AG10803 (cell line): ENCODE measurements around the gene PGP.

Experiments used
- DNase-seq: peaks from one replicate; pipeline ENCODE4 v3.0.0; 2010; ENCODE audit warnings: low read depth
- H3K4me3 ChIP-seq: 2 replicates; pipeline ENCODE4 v1.5.1; 2011; ENCODE audit warnings: mild to moderate bottlenecking, low read length, control low read depth
- TF ChIP-seq, protein P1 (sequence below): conservative IDR thresholded peaks from 2 replicates; pipeline ENCODE4 v1.5.1; 2011; ENCODE audit warnings: mild to moderate bottlenecking, low read length, control low read depth, inconsistent platforms

The PGP gene

DNA sequence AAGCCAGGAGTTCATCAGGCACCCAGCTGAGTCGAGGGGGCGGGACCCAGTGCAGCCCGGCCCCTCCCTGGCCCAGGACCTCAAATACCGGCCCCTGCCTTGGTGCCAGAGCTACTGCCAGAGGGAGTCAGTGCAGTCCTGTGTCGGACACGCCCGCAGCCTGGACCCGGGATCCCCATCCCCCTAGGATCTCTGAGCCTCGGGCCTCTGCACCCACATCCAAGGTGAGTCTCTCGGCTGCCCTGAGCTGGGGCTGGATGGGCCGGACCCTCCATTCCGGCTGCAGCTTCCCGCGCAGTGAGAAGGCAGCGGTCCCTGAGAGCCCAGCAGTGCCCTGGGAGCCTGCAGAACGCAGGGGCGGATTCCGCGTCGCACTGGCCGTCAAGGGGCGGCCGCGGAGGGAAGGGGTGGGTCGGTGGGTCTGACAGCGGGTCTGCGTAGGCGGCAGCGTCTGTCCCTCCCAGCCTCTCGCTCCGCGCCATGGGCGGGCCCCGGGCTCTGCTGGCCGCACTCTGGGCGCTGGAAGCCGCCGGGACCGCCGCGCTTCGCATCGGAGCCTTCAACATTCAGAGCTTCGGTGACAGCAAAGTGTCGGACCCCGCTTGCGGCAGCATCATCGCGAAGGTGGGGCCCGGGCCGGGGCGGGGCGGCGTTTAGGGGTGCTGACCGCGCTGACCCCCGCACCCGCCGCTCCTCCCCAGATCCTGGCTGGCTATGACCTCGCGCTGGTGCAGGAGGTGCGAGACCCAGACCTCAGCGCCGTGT lies 21.9 kb upstream of the PGP start, which contains the start of gene DNASE1L2:
DNASE1L2 (plus strand) TSS at position 108 of the 765 bp plus-strand sequence; CDS start at position 481, 373 bp downstream.
- TF ChIP-seq, protein P1, sequence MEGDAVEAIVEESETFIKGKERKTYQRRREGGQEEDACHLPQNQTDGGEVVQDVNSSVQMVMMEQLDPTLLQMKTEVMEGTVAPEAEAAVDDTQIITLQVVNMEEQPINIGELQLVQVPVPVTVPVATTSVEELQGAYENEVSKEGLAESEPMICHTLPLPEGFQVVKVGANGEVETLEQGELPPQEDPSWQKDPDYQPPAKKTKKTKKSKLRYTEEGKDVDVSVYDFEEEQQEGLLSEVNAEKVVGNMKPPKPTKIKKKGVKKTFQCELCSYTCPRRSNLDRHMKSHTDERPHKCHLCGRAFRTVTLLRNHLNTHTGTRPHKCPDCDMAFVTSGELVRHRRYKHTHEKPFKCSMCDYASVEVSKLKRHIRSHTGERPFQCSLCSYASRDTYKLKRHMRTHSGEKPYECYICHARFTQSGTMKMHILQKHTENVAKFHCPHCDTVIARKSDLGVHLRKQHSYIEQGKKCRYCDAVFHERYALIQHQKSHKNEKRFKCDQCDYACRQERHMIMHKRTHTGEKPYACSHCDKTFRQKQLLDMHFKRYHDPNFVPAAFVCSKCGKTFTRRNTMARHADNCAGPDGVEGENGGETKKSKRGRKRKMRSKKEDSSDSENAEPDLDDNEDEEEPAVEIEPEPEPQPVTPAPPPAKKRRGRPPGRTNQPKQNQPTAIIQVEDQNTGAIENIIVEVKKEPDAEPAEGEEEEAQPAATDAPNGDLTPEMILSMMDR, result no peak
- peak within 1 kb of the TSS; percentile 27 for H3K4me3 ChIP-seq
- DNase-seq, result no peak

DNA sequence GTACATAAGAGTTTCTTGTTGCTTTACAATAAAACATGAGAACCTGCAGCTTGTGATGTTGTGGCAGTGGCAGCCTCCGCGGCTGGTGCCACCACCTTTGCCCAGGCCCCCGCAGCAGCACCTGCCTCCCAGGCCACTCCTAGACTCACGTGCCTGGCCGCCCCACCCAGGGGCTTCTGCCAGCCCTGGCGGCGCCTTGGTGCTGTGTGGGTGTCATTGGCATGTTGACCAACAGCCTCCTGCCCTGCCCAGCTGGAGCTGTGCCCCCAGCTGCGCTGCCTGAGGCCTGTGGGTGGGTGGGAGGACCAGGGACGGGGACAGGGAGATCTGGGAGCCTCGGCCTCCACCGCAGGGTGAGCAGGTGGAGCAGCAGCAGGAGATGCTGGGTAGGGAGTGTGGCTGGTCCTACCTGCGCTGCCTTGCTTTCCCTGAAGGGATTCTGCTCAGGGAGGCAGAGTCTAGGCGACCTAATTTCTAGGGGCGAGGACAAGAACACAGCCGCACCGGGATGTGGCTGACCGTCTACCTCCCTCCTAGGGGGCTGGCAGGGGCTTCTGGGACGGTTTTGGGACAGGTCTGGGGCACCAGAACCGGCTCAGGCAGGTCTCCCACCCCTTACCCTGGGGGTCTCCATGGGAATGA lies 21.2 kb upstream of the PGP start:
- H3K4me3 ChIP-seq, result no peak overlapping the region
- TF ChIP-seq, protein P1, result no peak
- no peak for DNase-seq

DNA sequence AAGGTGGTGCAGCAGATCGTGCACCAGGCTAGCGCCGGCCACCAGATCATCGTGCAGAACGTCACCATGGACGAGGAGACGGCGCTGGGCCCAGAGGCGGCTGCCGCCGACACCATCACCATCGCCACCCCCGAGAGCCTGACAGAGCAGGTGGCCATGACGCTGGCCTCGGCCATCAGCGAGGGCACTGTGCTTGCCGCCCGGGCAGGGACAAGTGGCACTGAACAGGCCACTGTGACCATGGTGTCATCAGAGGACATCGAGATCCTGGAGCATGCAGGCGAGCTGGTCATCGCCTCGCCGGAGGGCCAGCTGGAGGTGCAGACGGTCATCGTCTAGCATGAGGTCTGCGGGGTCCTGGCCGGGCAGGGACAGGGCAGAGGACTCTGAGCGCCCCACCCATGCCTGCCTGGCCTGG lies 20.6 kb upstream of the PGP start:
- TF ChIP-seq, protein P1, result no peak
- no peak for DNase-seq
- H3K4me3 ChIP-seq, result no peak overlapping the region

DNA sequence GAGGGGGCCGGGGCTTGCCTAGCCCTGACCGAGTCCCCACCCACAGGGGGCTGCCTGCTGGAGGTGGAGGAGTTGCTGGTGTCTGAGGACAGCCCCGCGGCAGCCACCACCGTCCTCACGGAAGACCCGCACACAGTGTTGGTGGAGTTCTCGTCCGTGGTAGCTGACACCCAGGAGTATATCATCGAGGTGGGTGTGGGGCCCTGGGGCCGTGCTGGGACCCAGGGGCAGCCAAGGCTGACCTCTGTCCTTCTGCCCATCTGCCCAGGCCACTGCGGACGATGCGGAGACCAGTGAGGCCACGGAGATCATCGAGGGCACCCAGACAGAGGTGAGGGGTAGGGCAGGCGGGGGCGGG lies 20.2 kb upstream of the PGP start:
- no peak for DNase-seq
- TF ChIP-seq, protein P1, result no peak

DNA sequence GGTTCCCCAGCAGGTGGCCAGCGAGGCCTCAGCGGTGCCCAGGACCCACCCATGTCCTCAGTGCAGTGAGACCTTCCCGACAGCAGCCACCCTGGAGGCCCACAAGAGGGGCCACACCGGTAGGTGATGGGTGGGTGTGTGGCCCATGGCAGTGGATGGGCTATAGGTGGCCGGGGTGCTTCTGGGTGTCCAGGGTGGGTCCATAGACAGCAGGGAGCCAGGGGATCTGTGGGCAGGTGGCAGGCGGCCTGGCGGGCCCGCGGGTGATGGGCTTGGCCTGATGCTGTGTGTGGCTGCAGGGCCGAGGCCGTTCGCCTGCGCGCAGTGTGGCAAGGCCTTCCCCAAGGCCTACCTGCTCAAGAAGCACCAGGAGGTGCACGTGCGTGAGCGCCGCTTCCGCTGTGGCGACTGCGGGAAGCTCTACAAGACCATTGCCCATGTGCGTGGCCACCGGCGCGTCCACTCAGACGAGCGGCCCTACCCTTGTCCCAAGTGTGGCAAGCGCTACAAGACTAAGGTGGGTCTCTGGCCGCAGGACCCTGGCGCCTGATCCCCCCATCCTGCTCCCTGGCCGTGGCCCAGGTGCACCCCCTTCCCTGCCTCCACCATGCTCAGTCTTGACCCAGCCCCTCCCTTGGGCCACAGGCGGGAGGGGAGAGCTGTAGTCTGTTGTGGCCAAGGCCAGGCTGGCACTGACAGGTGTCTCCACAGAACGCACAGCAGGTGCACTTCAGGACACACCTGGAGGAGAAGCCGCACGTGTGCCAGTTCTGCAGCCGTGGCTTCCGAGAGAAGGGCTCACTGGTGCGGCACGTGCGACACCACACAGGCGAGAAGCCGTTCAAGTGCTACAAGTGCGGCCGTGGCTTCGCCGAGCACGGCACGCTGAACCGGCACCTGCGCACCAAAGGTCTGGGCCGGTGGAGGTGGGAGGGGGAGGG lies 19.5 kb upstream of the PGP start:
- no peak for DNase-seq
- H3K4me3 ChIP-seq, result no peak overlapping the region
- TF ChIP-seq, protein P1, result no peak

More for the DNA sequence above, 20.2 kb upstream of the PGP start:
- no peak overlapping the region for H3K4me3 ChIP-seq

DNA sequence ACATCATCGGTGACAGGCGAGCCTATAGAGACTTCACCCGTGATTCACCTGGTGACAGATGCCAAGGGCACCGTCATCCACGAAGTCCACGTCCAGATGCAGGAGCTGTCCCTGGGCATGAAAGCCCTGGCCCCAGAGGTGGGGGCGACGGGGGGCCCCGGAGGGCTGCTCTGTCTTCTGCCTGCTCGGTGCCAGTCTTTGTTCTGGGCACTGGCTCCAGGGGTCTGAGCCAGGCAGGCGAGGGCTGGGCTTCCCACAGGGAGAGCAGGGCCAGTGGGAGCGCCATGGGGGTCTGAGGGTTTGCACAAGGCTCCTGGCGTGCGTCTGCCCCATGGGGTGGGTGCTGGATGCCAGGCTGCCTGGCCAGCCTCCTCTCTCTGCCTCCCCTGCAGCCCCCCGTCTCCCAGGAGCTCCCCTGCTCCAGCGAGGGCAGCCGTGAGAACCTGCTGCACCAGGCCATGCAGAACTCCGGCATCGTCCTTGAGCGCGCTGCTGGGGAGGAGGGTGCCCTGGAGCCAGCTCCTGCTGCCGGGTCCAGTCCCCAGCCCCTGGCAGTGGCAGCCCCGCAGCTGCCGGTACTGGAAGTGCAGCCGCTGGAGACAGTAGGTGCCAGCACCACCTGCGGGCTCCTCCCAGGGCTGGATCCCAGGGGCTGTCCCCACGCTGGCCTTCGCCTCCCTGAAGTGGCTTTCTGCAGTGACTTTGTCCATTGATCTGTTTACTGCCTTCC lies 18.6 kb upstream of the PGP start:
- no peak for DNase-seq
- TF ChIP-seq, protein P1, result no peak
- H3K4me3 ChIP-seq, result no peak overlapping the region
